HG02763 (cell line): Measurements from ENCODE around the gene LRRC36.

ENCODE experiments used
- ATAC-seq: cut with Tn5 transposase; IDR thresholded peaks from one replicate; pipeline ENCODE4 v1.9.1; 2021; ENCODE audit warnings: mild to moderate bottlenecking, moderate library complexity; ENCODE audit not compliant: unreplicated experiment

LRRC36 gene

DNA sequence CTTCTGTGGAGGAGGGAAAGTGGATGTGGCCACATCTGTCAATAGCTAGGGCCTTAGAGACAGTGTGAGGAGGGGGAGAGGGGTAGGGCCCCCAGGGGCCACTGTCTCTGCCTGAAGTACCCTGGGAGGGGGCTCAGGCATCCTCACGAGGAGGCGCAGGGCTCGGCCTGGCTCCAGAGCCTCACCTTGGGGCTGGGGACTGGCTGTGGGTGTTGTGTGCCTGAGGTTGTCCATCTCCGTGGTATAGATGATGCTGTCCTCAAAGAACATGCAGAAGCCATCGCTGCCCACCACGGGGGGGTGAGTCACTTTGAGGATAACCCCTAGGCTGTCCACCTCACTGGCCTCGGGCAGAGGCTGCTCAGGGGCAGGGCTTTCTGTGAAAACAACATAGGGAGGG is 35.2 kb upstream of the LRRC36 start:
- ATAC-seq: no peak

DNA sequence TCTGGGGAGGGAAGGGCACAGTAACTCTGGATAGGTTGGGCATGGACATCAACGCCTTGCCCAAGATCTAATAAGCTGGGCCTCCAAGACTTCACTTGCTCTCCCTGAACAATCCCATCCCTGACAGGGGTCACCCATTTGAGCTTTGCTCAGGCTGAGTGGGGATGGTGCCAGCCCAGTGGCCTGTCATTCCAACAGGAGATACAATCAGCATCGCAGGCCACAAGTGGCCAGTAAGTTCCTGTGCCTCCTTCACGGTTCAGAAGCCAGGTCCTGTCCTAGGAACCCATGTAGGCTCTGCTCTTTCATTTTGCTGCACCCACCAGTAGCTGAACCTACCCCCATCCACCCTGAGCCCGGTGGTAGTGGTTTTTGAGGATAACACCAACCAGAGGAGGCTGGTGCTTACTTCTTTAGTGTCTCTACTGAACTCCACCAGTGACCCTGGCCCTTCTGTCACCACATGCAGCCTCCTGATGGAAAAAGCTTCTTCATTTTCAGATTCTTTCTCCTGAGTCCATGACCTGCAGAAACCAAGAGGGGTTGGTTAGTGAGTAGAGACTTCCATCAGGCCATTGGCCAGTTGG is 32.4 kb upstream of the LRRC36 start:
- ATAC-seq: no peak

DNA sequence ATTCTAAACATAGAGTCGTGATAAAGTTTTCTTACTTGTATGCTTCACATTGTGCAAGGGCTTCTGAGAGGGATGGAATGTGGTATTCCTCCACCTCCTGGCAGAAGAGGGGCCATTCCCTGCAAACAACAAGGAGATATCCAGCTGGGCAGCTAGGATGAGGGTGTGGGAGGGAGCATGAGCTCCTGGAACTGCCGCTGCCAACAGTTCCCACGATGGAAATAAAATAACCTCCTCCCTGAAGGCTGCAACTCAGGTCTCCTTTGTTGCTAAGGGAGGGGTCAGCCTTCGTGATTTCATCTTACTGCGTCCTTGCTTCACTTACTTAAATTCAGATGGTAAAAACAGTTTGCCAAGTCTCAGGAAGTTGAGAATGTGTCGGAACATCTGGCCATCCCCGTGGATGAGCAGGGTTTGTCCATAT is 31.7 kb upstream of the LRRC36 start:
- no peak for ATAC-seq

DNA sequence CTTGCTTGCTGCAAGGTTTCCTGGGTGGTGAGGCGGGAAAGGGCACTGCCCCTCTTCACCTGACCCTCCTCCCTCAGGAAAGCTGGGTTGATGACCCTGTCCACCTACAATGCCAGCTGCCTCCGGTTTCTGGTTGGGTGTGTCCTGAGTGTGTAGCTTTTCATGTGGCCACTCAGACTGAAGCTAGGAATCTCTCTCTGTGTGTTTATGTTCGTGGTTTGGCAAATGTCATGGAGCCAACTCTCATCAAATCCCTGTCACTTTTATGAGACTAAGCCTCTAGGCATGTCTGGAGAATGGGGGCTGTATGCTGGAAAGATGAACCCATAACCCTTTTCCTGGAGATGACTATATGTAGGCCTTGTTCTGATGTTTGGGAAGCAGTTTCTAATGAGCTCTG is 30.2 kb upstream of the LRRC36 start:
- ATAC-seq: no peak

DNA sequence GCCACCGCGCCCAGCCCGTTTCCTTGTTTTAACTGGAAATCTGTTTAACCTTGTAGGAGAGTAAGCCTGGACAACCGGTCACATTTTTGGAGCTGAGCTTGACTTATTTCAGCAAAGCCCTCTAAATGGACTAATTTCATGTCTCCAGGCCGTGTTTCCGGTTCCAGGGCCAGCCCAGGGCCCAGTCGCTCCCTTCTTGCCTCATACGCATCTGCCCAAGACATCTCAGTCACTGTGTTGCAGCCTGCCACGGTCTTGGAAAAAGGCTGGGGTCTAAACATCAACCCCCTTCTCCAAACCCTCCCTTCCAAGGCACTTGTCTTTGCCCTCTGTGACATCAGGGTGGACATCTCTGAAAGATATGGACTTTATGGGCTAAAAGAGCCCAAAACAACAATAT is 28.3 kb upstream of the LRRC36 start:
- no peak for ATAC-seq

DNA sequence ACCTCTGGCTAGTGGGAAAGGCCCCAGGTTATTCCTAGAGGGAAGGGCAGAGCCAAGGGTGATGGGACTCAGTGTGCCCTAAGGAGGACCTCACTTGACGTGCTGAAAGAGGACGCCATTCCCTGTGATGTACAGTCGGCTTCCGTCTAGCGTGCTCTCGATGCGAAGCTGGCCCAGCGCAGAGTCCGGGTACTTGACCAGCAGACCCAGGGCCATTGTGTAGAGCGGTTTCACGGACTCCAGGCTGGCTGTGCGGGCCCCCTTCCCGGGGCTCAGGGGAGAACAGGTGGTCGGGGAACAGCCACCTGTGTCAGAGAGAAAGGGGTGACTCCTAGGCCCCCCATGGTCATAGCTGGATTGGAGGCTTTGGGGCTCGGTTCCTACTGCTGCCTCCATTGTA is 27.3 kb upstream of the LRRC36 start:
- ATAC-seq: no peak

DNA sequence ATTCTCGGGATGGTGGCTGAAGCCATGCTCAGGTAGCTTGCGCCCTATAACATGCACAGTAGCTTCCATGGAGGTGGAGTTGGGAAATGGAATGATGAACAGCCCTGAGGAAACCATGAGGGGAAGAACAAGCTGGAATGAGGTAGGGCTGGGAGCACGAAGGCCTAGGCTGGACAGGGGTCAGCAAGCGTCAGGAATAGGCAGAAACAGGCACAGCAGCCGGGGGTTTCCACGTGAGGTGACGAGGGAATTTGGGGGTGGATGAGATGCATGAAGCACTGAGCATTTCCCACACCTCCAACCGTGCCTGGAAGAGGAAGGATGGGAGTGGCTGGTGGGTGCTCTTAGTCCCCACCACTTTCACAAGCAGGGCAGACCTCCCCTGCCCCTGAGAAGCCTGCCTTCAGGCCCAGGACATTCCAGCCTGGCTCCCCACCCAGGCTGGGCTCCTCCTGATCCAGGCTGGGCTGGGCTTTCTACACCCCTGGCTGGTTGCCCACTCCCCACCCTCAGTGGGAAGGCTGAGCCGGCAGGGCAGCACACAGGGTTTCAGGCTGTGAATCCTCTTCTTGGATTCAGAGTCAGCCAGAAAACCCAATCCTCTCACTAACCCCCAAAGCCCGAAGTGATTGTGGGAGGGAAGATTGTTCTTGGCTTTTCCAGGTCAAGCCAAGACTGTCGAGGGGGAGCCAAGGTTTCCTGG is 25.4 kb upstream of the LRRC36 start:
- ATAC-seq: no peak

DNA sequence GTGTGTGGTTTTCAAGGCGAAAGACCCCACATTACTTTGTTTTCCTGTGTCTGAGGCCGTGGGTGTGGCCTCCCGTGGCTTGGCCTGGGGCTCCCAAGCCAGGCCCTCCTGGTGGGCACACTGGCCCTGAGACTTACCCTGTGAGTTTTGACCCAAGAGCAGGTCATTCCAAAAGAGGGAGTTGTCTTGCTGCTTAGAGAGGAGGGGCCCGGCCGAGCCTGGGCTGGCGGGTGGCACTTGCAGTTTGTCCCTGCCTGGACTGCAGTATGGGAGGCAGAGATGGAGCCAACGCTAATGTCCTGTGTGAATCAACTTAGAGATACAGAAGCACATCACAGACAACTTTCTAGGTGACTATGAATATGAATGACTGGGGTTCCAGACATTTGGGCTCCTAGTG is 24.5 kb upstream of the LRRC36 start:
- ATAC-seq: no peak

DNA sequence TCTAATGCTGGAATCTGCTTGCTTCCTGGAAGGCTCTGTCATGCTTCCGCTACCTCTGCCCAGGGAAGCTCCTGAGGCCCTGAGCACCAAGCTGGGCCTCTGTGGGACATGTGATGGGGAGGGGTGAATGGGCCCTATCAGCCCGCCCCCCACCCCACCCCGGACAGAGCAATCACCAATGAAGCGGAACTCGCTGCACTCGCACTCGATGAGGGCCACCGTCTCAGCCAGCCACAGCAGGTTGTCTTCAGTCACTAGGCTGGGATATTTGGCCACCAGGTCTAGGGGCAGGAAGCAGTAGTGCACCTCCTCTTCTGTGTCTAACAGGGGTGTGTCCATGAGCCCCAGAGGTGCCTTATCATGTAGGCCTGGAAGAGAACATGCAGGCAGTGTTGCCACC is 23.6 kb upstream of the LRRC36 start:
- no peak for ATAC-seq

DNA sequence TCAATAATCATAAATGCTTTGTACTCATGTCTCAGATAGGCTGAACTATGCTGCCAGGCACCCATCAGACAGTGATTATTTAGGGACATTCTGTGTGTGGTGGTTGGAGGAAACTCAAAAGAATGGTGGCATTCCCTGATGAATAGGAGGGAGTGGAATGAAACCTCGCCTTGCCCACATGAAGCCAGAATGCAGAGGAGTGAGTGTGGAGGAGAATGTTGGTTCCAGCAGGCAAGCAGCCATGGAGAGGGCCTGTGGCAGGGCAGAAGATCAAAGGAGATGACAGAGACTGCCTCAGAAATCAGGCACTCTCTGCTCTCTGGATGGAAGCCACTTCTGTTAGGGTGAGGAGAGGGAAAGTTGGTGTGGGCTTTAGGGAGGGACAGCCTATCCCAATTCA is 22.6 kb upstream of the LRRC36 start:
- ATAC-seq: no peak

DNA sequence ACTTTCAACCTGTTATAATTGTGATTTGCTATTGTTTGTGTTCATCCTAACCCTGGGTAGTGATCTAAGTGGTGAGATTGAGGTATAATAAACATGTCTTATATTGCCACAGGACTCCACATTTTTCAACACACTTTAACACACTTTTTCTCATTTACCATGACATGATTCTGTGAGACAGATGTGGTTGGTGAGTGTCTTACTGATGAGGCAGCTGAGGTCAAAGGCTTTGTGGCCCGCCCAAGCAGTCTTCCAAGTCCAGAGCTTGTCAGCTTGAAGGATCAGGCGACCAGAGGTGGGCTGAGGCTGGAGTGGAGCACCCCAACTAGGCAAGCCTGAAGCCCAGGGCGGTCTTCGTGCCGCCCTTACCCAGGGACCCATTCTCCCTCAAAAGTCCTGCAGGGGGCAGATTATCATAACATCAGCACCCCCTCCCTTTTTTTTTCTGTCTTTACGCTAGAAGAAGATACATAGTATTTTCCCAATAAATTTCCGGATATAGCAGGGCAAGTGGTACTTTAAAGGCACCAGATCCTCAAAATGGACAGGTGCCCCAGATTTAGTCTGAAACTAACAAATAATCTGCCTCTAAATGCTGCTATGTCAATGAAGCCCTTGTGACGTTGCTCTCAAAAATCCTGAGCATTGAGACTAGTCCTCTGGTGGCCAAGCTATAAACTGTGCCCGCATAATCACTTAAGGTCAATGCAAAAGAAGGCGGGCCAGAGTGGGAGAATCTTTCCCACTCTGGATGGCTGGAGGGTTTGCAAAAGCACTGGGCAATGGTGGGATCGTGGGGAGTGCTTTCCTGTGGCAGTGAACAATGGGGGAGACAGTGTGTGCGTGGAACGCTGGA is 21.2 kb upstream of the LRRC36 start:
- no peak for ATAC-seq

DNA sequence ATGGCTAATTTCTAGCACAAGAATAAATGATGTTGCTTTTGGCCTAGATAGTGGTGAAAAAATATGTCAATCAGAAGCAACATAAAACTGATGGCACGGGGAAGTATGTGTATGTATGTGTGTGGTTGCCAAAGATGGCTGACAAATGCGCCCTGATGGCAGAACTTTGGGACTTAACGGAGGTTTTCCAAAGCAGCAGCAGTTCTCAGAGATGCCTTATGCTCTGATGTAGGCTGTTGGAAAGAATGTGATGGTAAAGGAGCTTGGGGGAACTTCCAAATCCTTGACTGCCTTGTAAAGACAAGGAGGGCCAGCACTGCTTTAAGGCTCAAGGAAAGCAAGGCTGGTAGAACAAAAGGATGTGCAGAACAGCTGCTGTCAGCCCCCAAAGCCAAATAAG is 16.1 kb upstream of the LRRC36 start:
- no peak for ATAC-seq

DNA sequence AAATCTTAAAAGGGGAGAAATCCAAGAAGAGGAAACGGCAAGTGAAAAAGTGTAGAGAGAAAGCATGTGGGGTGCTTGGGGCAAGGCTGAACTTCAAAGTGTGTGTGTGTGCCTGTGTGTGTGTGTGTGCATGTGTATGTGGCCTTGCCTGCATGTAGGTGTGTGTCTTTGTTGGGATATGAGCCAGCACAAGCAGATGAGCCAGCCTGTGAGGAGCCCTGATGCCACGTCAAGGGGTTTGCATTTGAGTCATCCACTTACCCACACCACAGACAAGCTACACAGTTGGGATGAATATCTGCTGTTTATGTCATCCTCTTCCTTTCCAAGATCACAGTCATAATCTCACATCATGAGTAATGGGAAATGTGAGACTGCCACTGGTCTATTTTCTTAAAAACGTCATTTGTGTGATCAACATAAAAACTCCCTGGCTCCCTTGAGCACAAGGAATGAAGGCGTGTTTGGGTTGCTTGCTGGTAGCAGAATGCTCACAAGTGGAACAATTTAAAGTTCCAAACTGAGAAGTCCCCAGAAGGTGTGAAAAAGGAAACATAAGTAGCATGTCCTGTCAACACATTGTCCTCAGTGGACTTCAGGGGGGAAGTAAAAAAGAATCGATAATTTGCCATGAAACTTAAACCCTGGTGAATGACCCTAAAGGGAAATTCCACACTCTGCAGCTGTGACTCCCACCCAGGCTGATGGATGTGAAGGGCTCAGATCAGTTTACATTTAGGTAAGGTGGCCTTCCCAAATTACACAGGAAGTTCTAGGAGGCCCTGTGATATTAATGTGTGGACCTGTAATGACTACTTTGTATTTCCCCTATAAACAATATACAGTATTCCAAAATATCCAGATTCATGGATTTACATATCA is 14.8 kb upstream of the LRRC36 start:
- peak; percentile 80 for ATAC-seq

DNA sequence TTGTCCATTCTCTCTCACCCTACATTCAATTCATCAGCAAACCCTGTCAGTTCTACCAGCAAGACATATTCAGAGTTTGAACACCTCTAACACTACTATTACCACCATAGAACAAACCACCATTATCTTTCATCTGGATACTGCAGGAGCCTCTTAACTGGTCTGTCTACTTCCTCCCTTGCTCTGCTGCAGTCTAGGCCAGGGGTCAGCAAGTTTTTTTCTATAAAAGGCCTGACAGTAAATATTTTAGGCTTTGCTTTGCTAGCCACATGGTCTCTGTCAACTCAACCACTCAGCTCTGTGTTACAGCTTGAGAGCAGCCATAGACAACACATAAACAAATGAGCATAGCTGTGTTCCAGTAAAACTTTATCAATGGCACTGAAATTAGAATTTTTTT is 13.9 kb upstream of the LRRC36 start:
- no peak for ATAC-seq

DNA sequence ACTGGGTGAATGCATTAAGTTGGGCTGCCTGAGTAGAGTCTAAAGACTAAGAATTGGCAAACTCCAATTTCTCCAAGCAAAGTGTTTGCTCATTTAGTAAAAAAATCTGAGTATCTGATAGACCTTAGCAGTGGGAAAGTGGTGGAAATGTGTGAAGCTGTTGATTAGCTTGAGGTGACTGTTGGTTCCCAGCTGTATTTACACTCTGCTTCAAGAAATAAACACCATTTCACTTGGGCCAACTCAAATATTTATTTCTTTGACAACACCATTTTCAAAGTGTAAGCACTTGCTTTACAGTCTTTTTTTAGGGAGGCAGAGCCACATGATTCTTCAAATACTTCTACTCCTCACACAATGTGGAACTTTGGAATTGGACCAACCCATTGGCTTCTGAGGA is 8.8 kb upstream of the LRRC36 start:
- ATAC-seq: no peak

DNA sequence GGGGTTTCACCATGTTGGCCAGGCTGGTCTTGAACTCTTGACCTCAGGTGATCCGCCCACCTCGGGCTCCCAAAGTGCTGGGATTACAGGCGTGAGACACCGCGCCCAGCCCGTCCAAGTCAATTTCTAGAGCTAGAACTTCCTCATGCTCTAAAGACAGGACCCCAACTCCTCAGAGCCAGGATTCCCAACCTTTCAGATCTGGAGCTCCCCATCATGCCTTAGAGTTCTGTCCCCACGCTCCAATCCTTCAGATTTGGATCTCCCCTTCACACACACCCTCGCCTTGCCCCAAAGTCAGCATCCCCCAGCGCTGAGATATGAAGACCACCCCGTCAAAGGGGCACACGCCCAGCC is 522 bp upstream of the LRRC36 start:
- no peak for ATAC-seq

DNA sequence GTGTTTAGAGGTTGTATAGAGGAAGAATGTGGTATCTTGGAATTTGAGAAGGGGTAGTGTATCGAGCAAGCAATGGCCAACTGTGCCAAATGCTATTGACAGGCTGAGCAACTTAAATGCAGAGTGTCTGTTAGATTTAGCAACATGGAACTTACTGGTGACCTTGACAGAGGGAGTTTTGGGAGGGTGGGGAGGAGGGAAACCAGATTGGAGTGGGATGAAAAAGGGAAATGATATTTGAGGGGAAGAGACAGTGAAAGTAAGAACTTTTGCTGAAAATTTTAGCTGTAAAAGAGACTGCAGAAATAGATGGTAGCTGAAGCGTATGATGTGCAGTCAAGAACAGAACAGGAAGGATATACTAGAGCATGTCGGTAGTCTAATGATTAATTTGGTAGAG is 1.1 kb downstream of the LRRC36 start:
- no peak for ATAC-seq

DNA sequence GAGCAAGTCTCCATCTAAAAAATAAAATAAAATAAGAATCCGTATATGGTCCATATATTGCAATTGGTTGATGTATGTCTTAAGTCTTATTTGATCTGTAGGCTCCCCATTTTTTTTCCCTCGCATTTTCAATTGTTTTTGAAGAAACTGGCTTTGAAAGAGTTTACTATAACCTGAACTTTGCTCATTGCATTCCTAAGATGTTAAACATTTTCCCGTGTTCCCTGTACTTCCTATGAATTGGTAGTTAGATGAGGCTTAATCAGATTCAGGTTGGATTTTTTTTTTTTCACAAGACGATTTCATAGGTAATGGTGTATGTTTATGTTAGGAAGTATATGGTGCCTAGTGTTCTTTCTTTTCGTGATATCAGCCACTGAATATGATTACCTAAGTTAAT is 3.3 kb downstream of the LRRC36 start:
- ATAC-seq: no peak

DNA sequence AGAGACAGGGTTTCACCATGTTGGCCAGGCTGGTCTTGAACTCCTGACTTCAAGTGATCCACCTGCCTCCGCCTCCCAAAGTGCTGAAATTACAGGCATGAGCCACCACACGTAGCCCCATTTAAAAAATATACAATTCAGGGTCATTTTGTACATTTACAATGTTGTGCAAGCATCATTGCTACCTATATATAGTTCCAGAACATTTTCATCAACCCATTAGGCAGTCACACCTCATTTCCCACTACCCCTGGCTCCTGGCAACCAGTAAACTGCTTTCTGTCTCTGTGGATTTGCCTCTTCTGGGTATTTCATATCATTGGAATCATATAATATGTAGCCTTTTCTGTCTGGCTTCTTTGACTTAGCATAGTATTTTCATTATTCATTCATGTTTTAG is 6.7 kb downstream of the LRRC36 start:
- no peak for ATAC-seq

DNA sequence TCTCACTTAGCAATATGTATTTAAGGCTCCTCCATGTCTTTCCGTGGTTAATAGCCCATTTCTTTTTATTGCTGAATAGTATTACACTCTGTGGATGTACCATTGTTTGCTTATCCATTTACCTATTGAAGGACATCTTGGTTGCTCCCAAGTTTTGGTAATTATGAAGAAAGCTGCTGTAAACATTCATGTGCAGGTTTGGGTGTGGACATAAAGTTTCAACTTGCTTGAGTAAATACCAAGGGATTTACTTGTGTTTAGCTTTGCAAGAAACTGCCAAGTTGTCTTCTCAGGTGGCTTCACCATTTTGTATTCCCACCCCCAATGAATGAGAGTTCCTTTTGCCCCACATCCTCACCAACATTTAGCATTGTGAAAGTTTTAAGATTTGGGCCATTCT is 9.5 kb downstream of the LRRC36 start:
- ATAC-seq: no peak

DNA sequence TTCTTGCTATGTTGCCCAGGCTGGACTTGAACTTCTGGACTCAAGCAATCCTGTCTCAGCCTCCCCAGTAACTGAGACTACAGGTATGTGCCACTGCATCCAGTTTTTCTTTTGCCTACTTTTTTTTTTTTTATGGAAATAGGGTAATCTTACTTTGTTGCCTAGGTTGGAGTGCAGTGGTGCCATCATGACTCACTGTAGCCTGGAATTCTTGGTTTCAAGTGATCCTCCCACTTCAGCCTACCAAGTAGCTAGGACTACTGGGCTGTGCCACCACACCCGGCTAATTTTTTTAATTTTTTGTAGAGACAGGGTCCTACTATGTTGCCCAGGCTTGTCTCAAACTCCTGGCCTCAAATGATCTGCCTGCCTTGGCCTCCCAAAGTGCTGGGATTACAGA is 10.0 kb downstream of the LRRC36 start:
- ATAC-seq: no peak
